PFSK-1 (cell line): ENCODE measurements around the gene LLPH.

Experiments used
- FOXP2 ChIP-seq: optimal IDR thresholded peaks from 2 replicates; pipeline ENCODE3; 2011; ENCODE audit warnings: borderline replicate concordance, control low read depth, inconsistent platforms; ENCODE audit not compliant: insufficient read depth; ENCODE audit errors: extremely low read length, extremely low read depth
- POLR2AphosphoS5 ChIP-seq: IDR thresholded peaks from 2 replicates; pipeline ENCODE4 v1.6.1; 2012; ENCODE audit warnings: low read depth, mild to moderate bottlenecking, control low read depth, low read length, moderate library complexity
- SIN3A ChIP-seq: IDR thresholded peaks from 2 replicates; pipeline ENCODE4 v1.6.1; 2012; ENCODE audit warnings: mild to moderate bottlenecking, low read length, moderate library complexity, borderline replicate concordance; ENCODE audit not compliant: insufficient read depth
- TAF1 ChIP-seq: IDR thresholded peaks from 2 replicates; pipeline ENCODE4 v1.6.1; 2012; ENCODE audit warnings: low read length, control low read depth, borderline replicate concordance; ENCODE audit not compliant: insufficient read depth
- TF ChIP-seq, protein P1 (sequence below), 2 experiments: IDR thresholded peaks; 2 replicates each; pipeline versions ENCODE4 v1.6.1 to v1.8.0; 2011 to 2012; ENCODE audit warnings: low read depth in 2 of 2, low read length in 2 of 2, control low read depth in 1 of 2, inconsistent platforms in 1 of 2, mild to moderate bottlenecking in 1 of 2, moderate library complexity in 1 of 2; ENCODE audit not compliant: insufficient read depth in 1 of 2

Gene LLPH

DNA sequence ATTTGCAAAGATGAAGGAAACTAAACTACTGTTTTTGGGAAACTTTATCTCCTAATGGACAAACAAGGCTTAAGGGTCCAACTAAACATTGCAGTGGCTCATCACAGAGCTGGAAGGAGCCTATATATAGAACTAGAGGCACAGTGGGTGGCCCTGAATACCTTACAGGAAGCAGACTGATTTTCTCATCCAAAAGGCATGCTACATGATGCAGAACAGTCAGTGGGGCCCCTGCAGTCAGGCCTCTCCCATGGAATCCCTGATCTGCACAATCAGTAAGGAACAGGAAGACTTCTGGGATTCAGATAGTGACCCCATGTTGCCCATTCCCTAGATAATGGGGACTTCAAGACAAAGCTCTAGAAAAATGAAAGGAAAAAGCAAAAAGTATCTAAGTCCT is 1.9 kb upstream of the LLPH start:
- TF ChIP-seq TAF1 = no peak
- no peak for TF ChIP-seq SIN3A

DNA sequence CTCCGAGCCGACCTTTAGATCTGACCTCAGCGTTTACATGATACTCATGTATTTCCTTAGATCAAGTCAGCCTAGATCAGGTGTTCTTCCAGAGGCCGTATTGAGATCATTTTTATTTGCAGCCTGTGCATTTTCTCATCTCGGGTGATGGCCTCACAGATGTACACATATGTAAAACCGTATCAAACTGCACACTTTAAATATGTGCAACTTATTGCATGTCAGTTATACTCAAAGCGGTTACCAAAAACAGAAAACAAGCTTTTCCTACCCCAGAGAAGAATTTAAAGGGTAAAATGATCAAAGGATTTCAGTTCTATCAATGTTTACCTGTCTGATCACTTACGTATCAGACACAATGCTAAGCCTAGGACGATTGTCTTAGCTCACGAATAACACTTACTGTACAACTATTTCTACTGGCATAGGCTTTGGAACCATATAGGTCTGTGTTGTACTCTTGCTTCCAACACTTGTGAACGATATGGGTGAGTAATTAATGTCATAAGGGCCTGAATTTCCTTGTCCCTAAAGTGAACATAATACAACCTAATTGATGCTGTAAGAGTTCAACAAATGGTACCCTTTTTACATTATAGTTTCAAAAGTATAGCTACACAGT is 628 bp upstream of the LLPH start:
- TF ChIP-seq POLR2AphosphoS5 (no peak), FOXP2 (no peak), SIN3A (0 out of 2 replicates have a peak, but pooled peaks have one; percentile 0), TAF1 (no peak)
- TF ChIP-seq, protein P1, sequence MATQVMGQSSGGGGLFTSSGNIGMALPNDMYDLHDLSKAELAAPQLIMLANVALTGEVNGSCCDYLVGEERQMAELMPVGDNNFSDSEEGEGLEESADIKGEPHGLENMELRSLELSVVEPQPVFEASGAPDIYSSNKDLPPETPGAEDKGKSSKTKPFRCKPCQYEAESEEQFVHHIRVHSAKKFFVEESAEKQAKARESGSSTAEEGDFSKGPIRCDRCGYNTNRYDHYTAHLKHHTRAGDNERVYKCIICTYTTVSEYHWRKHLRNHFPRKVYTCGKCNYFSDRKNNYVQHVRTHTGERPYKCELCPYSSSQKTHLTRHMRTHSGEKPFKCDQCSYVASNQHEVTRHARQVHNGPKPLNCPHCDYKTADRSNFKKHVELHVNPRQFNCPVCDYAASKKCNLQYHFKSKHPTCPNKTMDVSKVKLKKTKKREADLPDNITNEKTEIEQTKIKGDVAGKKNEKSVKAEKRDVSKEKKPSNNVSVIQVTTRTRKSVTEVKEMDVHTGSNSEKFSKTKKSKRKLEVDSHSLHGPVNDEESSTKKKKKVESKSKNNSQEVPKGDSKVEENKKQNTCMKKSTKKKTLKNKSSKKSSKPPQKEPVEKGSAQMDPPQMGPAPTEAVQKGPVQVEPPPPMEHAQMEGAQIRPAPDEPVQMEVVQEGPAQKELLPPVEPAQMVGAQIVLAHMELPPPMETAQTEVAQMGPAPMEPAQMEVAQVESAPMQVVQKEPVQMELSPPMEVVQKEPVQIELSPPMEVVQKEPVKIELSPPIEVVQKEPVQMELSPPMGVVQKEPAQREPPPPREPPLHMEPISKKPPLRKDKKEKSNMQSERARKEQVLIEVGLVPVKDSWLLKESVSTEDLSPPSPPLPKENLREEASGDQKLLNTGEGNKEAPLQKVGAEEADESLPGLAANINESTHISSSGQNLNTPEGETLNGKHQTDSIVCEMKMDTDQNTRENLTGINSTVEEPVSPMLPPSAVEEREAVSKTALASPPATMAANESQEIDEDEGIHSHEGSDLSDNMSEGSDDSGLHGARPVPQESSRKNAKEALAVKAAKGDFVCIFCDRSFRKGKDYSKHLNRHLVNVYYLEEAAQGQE (IDR thresholded peaks at IDR 0.05; ENCODE audit: insufficient read depth in 1 of 2, low read depth in 2 of 2, low read length in 2 of 2) = no peak

DNA sequence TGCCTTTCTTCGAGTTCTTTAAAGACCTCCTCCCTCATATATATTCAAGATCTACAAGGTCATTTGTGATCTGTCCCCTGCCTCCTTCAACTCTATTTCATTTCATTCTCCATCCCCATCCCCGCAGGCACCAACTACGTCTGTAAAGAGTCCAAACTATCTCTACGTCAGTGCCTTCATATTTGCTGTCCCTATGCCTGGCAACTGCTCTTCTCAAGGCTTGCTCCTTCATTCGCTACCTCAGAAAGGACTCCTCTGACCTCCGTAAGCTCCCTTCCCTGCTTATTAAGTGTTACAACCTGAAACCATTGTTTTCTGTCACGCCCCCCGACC is 650 bp downstream of the LLPH start:
- TF ChIP-seq, protein P1 (IDR thresholded peaks at IDR 0.05; ENCODE audit: insufficient read depth in 1 of 2, low read depth in 2 of 2, low read length in 2 of 2) = no peak
- TF ChIP-seq FOXP2 (no peak), POLR2AphosphoS5 (no peak), TAF1 (no peak), SIN3A (no peak)

DNA sequence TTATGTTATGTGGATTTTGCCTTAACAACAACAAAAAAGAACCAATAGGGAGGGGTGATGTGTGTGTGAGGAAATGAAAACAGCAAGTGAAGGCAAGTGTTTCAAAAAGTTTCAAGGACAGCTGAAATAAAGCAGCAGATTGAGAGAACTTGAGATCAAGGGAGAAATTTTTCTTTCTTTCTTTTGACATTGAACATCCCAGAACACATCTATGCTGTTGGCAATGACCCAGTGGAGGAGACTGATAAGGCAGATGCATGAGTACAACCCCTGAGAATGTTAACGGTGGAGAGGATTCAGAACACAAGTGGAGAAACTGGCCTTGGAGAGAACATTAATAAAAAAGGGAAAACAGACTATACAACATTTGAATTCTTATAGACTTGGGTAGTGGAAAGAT is 2.9 kb downstream of the LLPH start:
- TF ChIP-seq, protein P1 (IDR thresholded peaks at IDR 0.05; ENCODE audit: insufficient read depth in 1 of 2, low read depth in 2 of 2, low read length in 2 of 2) = no peak
- TF ChIP-seq TAF1 (no peak), FOXP2 (no peak), SIN3A (no peak), POLR2AphosphoS5 (no peak)

DNA sequence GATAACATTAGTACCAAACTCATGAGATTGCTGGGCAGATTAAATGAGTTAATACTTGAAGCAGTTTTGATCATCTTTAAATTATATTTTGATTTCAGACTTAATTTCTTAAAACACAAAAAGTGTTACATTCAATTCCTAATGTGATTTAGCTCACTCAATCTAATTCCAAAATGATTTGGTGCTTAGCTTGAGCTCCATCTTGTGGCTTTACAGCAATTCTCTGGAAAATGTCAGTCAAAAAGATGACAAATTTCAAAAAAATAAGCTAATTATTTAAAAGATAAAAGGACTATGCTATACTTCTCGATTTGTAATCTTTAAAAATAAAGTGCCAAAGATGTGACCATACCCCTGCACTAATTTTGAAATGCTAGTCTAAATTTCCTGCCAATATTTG is 10.1 kb downstream of the LLPH start:
- TF ChIP-seq TAF1 = no peak
- TF ChIP-seq SIN3A = no peak
- no peak for TF ChIP-seq POLR2AphosphoS5
- TF ChIP-seq, protein P1 (IDR thresholded peaks at IDR 0.05; ENCODE audit: insufficient read depth in 1 of 2, low read depth in 2 of 2, low read length in 2 of 2) = no peak
- no peak for TF ChIP-seq FOXP2
